Brain microvascular endothelial cell (primary cell): ENCODE results near the gene TLK1.
"Not testable (repeated sequence)": the region's sequence is repeated elsewhere in the genome, so short reads cannot be mapped to it uniquely, and the experiment has no call there.

Source experiments
- DNase-seq: peaks from one replicate; pipeline ENCODE4 v3.0.0-alpha.2; 2020
- H3K27ac ChIP-seq: fragments of 250-450 bp; sonication (Bioruptor Pico); 2 replicates; pipeline ENCODE4 v1.5.1; 2020; ENCODE audit warnings: mild to moderate bottlenecking, moderate library complexity
- H3K27me3 ChIP-seq: fragments of 250-450 bp; sonication (Bioruptor Pico); replicated peaks from 2 replicates; pipeline ENCODE4 v1.5.1; 2020; ENCODE audit warnings: mild to moderate bottlenecking
- H3K36me3 ChIP-seq: fragments of 250-450 bp; sonication (Bioruptor Pico); replicated peaks from 2 replicates; pipeline ENCODE4 v1.5.1; 2020; ENCODE audit warnings: mild to moderate bottlenecking
- H3K4me3 ChIP-seq: 2 replicates; pipeline ENCODE4 v1.5.1; 2011; ENCODE audit warnings: low read depth, mild to moderate bottlenecking, control low read depth, low read length, moderate library complexity
- CTCF ChIP-seq: IDR thresholded peaks from 2 replicates; pipeline ENCODE4 v1.5.1; 2011; ENCODE audit warnings: low read depth, mild to moderate bottlenecking, moderate library complexity, low read length, control low read depth, inconsistent platforms; ENCODE audit errors: missing control alignments
- in situ Hi-C: cut with HindIII; loops from 2 replicates; pipeline ENCODE4 v1.10.0; 2017; ENCODE audit warnings: low sequenced_read_pairs, low pct_ligation_motif_present

Gene TLK1

DNA sequence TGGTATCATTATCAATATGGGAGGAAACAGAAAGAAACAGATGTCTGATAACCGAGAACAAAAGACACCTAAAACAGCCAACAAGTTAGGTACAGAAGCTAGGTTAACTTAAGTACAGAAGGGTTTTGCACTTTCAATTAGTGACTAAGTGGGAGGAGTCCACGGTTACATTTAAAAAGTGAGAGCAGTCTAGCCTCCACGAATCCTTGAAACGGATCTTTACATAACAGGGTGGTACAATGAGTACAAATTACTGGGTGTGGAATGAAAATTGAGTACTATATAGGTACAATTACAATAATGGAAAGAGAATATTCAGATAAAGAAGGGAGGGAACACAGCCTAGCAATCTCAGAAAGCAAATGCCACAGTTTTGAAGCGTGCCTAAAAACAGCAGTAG is 76.6 kb downstream of the TLK1 start:
- in situ Hi-C loops: no loop called here
- no peak for DNase-seq
- H3K27ac ChIP-seq: no peak overlapping the region

GRCh38 chr2:171083451-171083850 is 77.2 kb downstream of the TLK1 start:
- H3K4me3 ChIP-seq: no peak overlapping the region
- H3K36me3 ChIP-seq: no peaks in the 10 kb centered on the region
- no peak for DNase-seq
- no peak overlapping the region for H3K27ac ChIP-seq
- no peaks in the 10 kb centered on the region for H3K27me3 ChIP-seq
- in situ Hi-C loops: no loop called here
- no peak for TF ChIP-seq CTCF

More for the DNA sequence above, 76.6 kb downstream of the TLK1 start:
- H3K27me3 ChIP-seq: no peaks in the 10 kb centered on the region
- TF ChIP-seq CTCF: no peak
- no peak overlapping the region for H3K4me3 ChIP-seq
- H3K36me3 ChIP-seq: no peaks in the 10 kb centered on the region

- no peak for DNase-seq
- H3K4me3 ChIP-seq: no peak overlapping the region
- in situ Hi-C loops: no loop called here
These were observed 79.0 kb downstream of the TLK1 start for GRCh38 chr2:171081649-171082111.

DNA sequence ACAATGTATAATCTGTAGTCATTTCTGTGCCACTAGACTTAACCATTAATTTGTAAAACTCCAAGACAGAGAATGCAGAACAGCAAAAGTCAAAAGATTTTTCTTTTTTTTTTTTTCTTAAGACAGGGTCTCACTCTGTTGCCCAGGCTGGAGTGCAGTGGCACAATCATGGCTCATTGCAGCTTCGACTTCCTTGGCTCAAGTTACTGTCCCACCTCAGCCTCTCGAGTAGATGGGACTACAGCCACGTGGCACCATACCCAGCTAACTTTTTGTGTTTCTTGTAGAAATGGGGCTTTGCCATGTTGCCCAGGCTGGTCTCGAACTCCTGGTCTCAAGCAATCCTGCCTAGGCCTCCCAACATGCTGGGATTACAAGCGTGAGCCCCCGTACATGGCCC is 80.1 kb downstream of the TLK1 start:
- no peak for DNase-seq
- no peak overlapping the region for H3K4me3 ChIP-seq
- H3K27ac ChIP-seq: no peak overlapping the region
- H3K36me3 ChIP-seq: no peaks in the 10 kb centered on the region
- H3K27me3 ChIP-seq: no peaks in the 10 kb centered on the region
- in situ Hi-C loops: no loop called here
- no peak for TF ChIP-seq CTCF

More at GRCh38 chr2:171081649-171082111, 79.0 kb downstream of the TLK1 start:
- TF ChIP-seq CTCF: no peak
- no peak overlapping the region for H3K27ac ChIP-seq
- no peaks in the 10 kb centered on the region for H3K27me3 ChIP-seq
- no peaks in the 10 kb centered on the region for H3K36me3 ChIP-seq

- DNase-seq, H3K36me3 ChIP-seq, H3K4me3 ChIP-seq: not testable (repeated sequence)
These were observed 84.3 kb downstream of the TLK1 start for GRCh38 chr2:171076422-171076821.

GRCh38 chr2:171072164-171072563 is 88.5 kb downstream of the TLK1 start:
- H3K27me3 ChIP-seq: no peaks in the 10 kb centered on the region
- no peak for TF ChIP-seq CTCF
- H3K36me3 ChIP-seq: peaks cover 3% of the 10 kb centered on the region
- no peak overlapping the region for H3K27ac ChIP-seq
- in situ Hi-C loops: no loop called here
- H3K4me3 ChIP-seq: no peak overlapping the region
- no peak for DNase-seq

More at GRCh38 chr2:171076422-171076821, 84.3 kb downstream of the TLK1 start:
- H3K27me3 ChIP-seq, H3K27ac ChIP-seq, in situ Hi-C loops: not testable (repeated sequence)
